ENCODE results near the gene TRIM49D2.
"Not testable (repeated sequence)": the region's sequence is repeated elsewhere in the genome, so short reads cannot be mapped to it uniquely, and the experiment has no call there.

TRIM49D2 gene, protein sequence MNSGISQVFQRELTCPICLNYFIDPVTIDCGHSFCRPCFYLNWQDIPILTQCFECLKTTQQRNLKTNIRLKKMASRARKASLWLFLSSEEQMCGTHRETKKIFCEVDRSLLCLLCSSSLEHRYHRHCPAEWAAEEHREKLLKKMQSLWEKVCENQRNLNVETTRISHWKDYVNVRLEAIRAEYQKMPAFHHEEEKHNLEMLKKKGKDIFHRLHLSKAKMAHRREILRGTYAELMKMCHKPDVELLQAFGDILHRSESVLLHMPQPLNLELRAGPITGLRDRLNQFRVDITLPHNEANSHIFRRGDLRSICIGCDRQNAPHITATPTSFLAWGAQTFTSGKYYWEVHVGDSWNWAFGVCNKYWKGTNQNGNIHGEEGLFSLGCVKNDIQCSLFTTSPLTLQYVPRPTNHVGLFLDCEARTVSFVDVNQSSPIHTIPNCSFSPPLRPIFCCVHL

DNA sequence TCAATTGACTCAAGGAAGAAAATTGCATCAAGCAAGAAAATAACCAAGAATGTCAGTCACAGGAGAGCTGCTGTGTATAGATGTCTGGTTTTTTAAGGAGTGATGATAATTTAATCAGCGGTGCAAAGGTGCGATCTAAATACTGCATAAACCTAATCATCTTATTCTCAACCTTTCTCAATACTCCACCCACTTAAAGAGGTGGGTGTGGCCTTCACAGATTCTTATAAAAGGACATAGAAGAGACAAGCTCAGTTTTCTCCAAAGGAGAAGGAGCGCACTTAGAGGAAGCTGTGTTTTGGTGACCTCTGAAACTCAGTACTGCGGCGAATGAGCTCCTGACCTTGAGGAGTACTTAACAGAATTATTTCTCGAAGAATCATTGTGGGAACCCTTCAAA, at the start of gene TRIM49D2:
TRIM49D2 (plus strand) TSS at position 301 of the 400 bp plus-strand sequence. CDS start 2,698 bp downstream, outside the sequence.
- not testable (repeated sequence) for DNase-seq (ENCODE audit: low read depth)

DNA sequence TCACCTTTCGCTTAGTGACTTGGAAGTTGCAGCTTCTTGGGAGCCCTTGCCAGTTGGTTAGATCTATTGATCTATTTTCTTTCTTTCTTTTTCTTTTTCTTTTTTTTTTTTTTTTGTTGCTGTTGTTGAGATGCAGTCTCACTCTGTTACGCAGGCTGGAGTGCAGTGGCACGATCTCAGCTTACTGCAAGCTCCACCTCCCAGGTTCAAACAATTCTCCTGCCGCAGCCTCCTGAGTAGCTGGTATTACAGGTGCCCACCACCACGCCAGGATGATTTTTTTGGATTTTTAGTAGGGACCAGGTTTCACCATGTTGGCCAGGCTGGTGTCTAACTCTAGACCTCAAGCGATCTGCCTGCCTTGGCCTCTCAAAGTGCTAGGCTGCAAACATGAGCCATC, 46.4 kb upstream of the TRIM49D2 start:
- DNase-seq (ENCODE audit: low read depth), result not testable (repeated sequence)

DNA sequence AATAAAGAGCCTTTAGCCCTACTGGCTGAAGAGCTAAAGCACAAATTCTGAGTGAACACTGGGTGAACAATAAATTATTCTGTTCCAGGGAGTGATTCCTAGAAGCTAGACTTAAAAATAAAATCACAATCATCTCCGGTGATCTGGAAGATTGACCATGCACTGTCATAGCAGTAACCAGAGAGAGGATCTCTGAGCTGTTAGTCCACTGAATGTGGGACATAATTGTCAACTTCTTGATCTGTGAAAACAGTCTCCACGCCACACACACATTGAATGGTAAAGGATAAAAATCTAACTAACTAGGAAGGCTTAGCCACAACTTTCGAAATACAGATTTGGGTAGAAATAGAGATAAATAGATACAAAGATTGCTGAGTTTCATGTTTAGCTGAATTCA, 30.6 kb upstream of the TRIM49D2 start:
- not testable (repeated sequence) for DNase-seq (ENCODE audit: low read depth)

DNA sequence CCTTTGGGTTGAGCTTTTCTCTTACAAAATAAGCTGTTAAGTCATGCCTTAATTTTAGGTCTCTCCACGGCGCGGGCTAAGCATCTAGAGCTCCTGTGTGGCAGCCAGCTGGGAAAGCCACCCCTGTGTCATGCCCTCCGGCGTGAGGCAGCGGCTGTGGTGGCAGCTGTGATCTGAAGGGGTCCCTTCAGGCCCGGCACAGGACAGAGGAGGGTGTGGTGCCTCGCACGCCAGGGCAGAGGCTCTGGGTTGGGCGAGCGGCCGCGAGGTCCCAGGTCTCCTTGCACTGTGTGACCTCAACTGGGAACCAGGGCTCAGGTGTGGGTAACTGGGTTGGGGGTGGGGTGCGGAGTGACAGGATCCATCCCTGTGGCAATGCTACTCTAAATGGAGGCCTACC, 23.1 kb upstream of the TRIM49D2 start:
- DNase-seq (ENCODE audit: low read depth), result not testable (repeated sequence)

DNA sequence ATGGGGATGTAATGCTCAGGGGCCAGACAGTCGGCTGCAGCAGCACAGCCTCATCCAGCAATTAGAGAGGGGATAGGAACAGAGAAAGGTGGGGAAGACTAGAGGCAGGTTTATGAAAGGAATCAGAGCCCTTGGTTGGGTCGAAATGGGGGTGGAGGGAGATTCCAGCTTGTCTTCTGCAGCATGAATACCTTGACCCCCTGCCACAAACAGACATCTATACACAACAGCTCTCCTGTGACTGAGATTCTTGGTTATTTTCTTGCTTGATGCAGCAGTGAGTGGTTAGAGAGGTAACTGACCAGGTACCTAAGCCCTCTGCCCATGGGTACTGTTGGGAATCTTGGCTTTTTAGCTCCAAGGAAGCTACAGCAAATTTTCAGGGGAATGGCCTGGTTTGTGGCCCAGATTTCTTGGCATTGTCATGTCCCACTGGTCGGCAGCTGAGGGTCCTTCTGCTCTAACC, 1.6 kb upstream of the TRIM49D2 start, which contains the start of gene TRIM49D1:
TRIM49D1 (minus strand) TSS at position 51 of the 466 bp plus-strand sequence. CDS start 4,535 bp downstream, outside the sequence.
- no peak for DNase-seq (ENCODE audit: low read depth)

DNA sequence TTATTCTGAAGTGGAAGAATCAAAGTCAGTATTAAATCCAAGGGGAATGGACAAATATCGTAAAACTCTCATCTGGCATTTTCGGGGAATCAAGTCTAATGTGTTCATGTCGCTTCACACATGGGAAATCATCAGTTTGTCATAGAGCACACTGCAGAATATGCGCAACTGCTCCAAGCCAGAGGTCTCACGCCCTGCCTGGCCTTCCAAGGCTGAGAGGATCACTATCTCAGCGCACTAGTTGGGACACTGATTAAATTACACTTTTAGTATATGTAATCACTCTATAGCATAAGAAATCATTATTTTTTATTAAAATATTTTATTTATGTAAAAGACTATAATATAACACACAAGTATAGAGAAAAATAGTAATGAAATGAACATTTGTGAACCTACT, 37.0 kb downstream of the TRIM49D2 start:
- DNase-seq (ENCODE audit: low read depth), result not testable (repeated sequence)

DNA sequence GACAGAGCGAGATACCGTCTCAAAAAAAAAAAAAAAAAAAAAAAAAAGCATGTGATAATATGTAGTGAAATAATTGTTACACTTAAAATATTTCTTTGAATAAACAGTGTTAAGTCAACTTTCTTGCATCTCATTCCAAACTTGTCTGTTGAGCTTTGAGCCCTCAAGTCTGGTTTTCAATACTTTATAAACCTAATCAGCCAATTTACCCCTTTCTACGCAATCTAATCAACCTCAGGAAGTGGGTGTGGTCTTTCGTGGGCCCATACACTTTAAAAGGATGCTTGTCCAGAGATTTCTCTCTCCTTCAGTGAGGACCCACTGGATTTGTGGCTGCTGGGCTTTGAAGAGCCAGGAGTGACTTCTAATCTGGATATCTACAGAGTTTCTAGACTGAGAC, 41.9 kb downstream of the TRIM49D2 start, which contains the start of gene TRIM64:
TRIM64 (plus strand) TSS at position 301 of the 400 bp plus-strand sequence. CDS start 2,467 bp downstream, outside the sequence.
- not testable (repeated sequence) for DNase-seq (ENCODE audit: low read depth)
